H9 (cell line): ENCODE measurements around the gene AKT1S1. TPM values are rescaled to one million over a fixed set of nuclear protein-coding genes. Genes with fewer than 3 reads are reported as not detected.

Experiments used
- DNase-seq: peaks from one replicate; pipeline ENCODE4 v3.0.0-alpha.2; 2017
- H2AFZ ChIP-seq: one replicate; pipeline ENCODE4 v1.6.1; 2013; ENCODE audit warnings: mild to moderate bottlenecking, low read length, control low read depth, moderate library complexity
- H2AK5ac ChIP-seq: 2 replicates; pipeline ENCODE4 v1.6.1; 2013; ENCODE audit warnings: low read length, control low read depth, mixed read lengths; ENCODE audit not compliant: insufficient read length
- H2BK120ac ChIP-seq: one replicate; pipeline ENCODE4 v1.6.1; 2013; ENCODE audit warnings: low read depth, mild to moderate bottlenecking, low read length, control low read depth, inconsistent platforms; ENCODE audit not compliant: poor library complexity, severe bottlenecking
- H2BK12ac ChIP-seq: 2 replicates; pipeline ENCODE4 v1.6.1; 2013; ENCODE audit warnings: low read length, control low read depth, mixed read lengths, low read depth; ENCODE audit not compliant: insufficient read length
- H2BK15ac ChIP-seq: 2 replicates; pipeline ENCODE4 v1.6.1; 2013; ENCODE audit warnings: low read depth, low read length, control low read depth
- H2BK20ac ChIP-seq: one replicate; pipeline ENCODE4 v1.6.1; 2013; ENCODE audit warnings: low read depth, mild to moderate bottlenecking, low read length, control low read depth, inconsistent platforms; ENCODE audit not compliant: poor library complexity, severe bottlenecking
- H2BK5ac ChIP-seq: 2 replicates; pipeline ENCODE4 v1.6.1; 2013; ENCODE audit warnings: low read length, control low read depth, mixed read lengths; ENCODE audit not compliant: insufficient read length
- H3K14ac ChIP-seq: 2 replicates; pipeline ENCODE4 v1.6.1; 2013; ENCODE audit warnings: low read length, control low read depth; ENCODE audit not compliant: insufficient read depth
- H3K18ac ChIP-seq: 2 replicates; pipeline ENCODE4 v1.6.1; 2013; ENCODE audit warnings: low read depth, mild to moderate bottlenecking, mixed read lengths, low read length, control low read depth; ENCODE audit not compliant: insufficient read length
- H3K23ac ChIP-seq: 2 replicates; pipeline ENCODE4 v1.6.1; 2013; ENCODE audit warnings: low read length, control low read depth, mixed read lengths, low read depth; ENCODE audit not compliant: insufficient read length
- H3K23me2 ChIP-seq: 2 replicates; pipeline ENCODE4 v1.6.1; 2013; ENCODE audit warnings: low read depth, mild to moderate bottlenecking, mixed read lengths, low read length, control low read depth; ENCODE audit not compliant: insufficient read length, poor library complexity, severe bottlenecking
- H3K27ac ChIP-seq: 2 replicates; pipeline ENCODE4 v1.5.1; 2013; ENCODE audit warnings: low read length, control low read depth, mixed read lengths, low read depth; ENCODE audit not compliant: insufficient read length
- H3K27me3 ChIP-seq: 2 replicates; pipeline ENCODE4 v1.6.1; 2013; ENCODE audit warnings: low read length, control low read depth, inconsistent platforms; ENCODE audit not compliant: insufficient read depth
- H3K4ac ChIP-seq: 2 replicates; pipeline ENCODE4 v1.6.1; 2013; ENCODE audit warnings: low read depth, mild to moderate bottlenecking, control low read depth, inconsistent platforms, low read length, moderate library complexity
- H3K4me1 ChIP-seq: 2 replicates; pipeline ENCODE4 v1.6.1; 2013; ENCODE audit warnings: low read length, control low read depth, inconsistent platforms; ENCODE audit not compliant: insufficient read depth
- H3K4me2 ChIP-seq: 2 replicates; pipeline ENCODE4 v1.6.1; 2013; ENCODE audit warnings: low read length, control low read depth, mixed read lengths; ENCODE audit not compliant: insufficient read length, insufficient read depth
- H3K56ac ChIP-seq: 2 replicates; pipeline ENCODE4 v1.6.1; 2013; ENCODE audit warnings: low read depth, mild to moderate bottlenecking, mixed read lengths, low read length, control low read depth; ENCODE audit not compliant: insufficient read length
- H3K79me1 ChIP-seq: 2 replicates; pipeline ENCODE4 v1.6.1; 2013; ENCODE audit warnings: low read depth, mild to moderate bottlenecking, moderate library complexity, low read length, control low read depth, inconsistent platforms; ENCODE audit not compliant: insufficient read depth, poor library complexity, severe bottlenecking
- H3K79me2 ChIP-seq: 2 replicates; pipeline ENCODE4 v1.6.1; 2013; ENCODE audit warnings: low read length, control low read depth, inconsistent platforms; ENCODE audit not compliant: insufficient read depth
- H3K9ac ChIP-seq: 2 replicates; pipeline ENCODE4 v1.6.1; 2013; ENCODE audit warnings: low read length, control low read depth, mixed read lengths; ENCODE audit not compliant: insufficient read length; ENCODE audit errors: extremely low read depth
- H3K9me3 ChIP-seq: one replicate; pipeline ENCODE4 v1.6.1; 2013; ENCODE audit warnings: low read depth, low read length, inconsistent platforms; ENCODE audit not compliant: control insufficient read depth
- H3T11ph ChIP-seq: one replicate; pipeline ENCODE4 v1.6.1; 2013; ENCODE audit warnings: mild to moderate bottlenecking, low read length, control low read depth, inconsistent platforms
- H4K20me1 ChIP-seq: one replicate; pipeline ENCODE4 v1.6.1; 2013; ENCODE audit not compliant: control insufficient read depth, insufficient read length, insufficient read depth
- H4K5ac ChIP-seq: 2 replicates; pipeline ENCODE4 v1.6.1; 2013; ENCODE audit warnings: low read depth, mild to moderate bottlenecking, mixed read lengths, low read length, control low read depth; ENCODE audit not compliant: insufficient read length
- H4K8ac ChIP-seq: replicated peaks from 2 replicates; pipeline ENCODE4 v1.6.1; 2013; ENCODE audit warnings: low read length, control low read depth, mixed read lengths, low read depth; ENCODE audit not compliant: insufficient read length
- H4K91ac ChIP-seq: 2 replicates; pipeline ENCODE4 v1.6.1; 2013; ENCODE audit warnings: low read depth, mild to moderate bottlenecking, moderate library complexity, mixed read lengths, low read length, control low read depth; ENCODE audit not compliant: insufficient read length
- H3K27ac Mint-ChIP-seq, 3 experiments: 2 replicates in 2 of 3; 3 replicates in 1 of 3; pipeline ENCODE4 v1.8.0; 2020 to 2021; ENCODE audit warnings: mixed read lengths in 3 of 3, mild to moderate bottlenecking in 1 of 3, moderate library complexity in 1 of 3
- H3K27me3 Mint-ChIP-seq: 2 replicates; pipeline ENCODE4 v1.8.0; 2021; ENCODE audit warnings: low read depth, mild to moderate bottlenecking, moderate library complexity, mixed read lengths
- H3K36me3 Mint-ChIP-seq, 3 experiments: 2 replicates in 2 of 3; 3 replicates in 1 of 3; pipeline ENCODE4 v1.8.0; 2020 to 2021; ENCODE audit warnings: low read depth in 3 of 3, mixed read lengths in 3 of 3; ENCODE audit not compliant: insufficient read depth in 1 of 3
- H3K4me1 Mint-ChIP-seq, 2 experiments: 2 replicates each; pipeline ENCODE4 v1.8.0; 2020; ENCODE audit warnings: mixed read lengths in 2 of 2
- H3K4me3 Mint-ChIP-seq, 2 experiments: 2 replicates in 1 of 2; 3 replicates in 1 of 2; pipeline ENCODE4 v1.8.0; 2020 to 2021; ENCODE audit warnings: mild to moderate bottlenecking in 2 of 2, mixed read lengths in 2 of 2, moderate library complexity in 1 of 2
- H3K9me3 Mint-ChIP-seq, 2 experiments: 2 replicates in 1 of 2; 3 replicates in 1 of 2; pipeline ENCODE4 v1.8.0; 2020; ENCODE audit warnings: mild to moderate bottlenecking in 2 of 2, mixed read lengths in 2 of 2, moderate library complexity in 1 of 2
- CTCF ChIP-seq: fragments of 200-600 bp; sonication (generic); conservative IDR thresholded peaks from 3 replicates; pipeline ENCODE4 v1.8.0; 2021; ENCODE audit warnings: antibody characterized with exemption, mild to moderate bottlenecking
- WGBS: extraction: QIAGEN DNeasy Blood & Tissue Kit; methylation state at CpG from one replicate; pipeline ENCODE4 v1.1.7; 2013; ENCODE audit warnings: missing lambda C conversion rate, low lambda C conversion rate, mixed read lengths; ENCODE audit not compliant: insufficient read length; ENCODE audit errors: extremely low coverage; 5-methylcytosine and 5-hydroxymethylcytosine counted together
- total RNA-seq: library from RNA; stranded (reverse); gene quantifications from 2 replicates; pipeline ENCODE4 v1.2.1, GENCODE V29; 2021

The AKT1S1 gene
- total RNA-seq, 1 experiment from 2014 or later, result 43.5 TPM

- Mint-ChIP-seq H3K27ac (0 out of 7 replicates have a peak within 1 kb of the TSS, but pooled peaks of 1 of the 3 experiments have one; percentile 13), H3K4me3 (peak within 1 kb of the TSS in 1 of 2 experiments; percentile 52; a peak in 2 of 5 replicates), H3K9me3 (no peaks in the 10 kb centered on the region), H3K27me3 (peaks cover 44% of the 10 kb centered on the region), H3K4me1 (peaks cover 8 to 19% of the 10 kb centered on the region in 2 experiments), H3K36me3 (no peaks in the 10 kb centered on the region)
- Histone ChIP-seq H2BK5ac (no peak within 1 kb of the TSS), H4K20me1 (peaks cover 5% of the 10 kb centered on the region), H3K14ac (no peak within 1 kb of the TSS; the same call in 1 of the 2 replicates), H3K4ac (no peak within 1 kb of the TSS), H2BK12ac (no peak within 1 kb of the TSS), H3K79me2 (no peaks in the 10 kb centered on the region), H3K23me2 (no peaks in the 10 kb centered on the region), H2BK15ac (no peak within 1 kb of the TSS), H4K8ac (no peak within 1 kb of the TSS), H3K23ac (no peak within 1 kb of the TSS), H2AFZ (no peak within 1 kb of the TSS), H3K56ac (no peak within 1 kb of the TSS), H3K79me1 (no peaks in the 10 kb centered on the region), H2BK120ac (no peak within 1 kb of the TSS), H3K9me3 (no peaks in the 10 kb centered on the region), H3K4me2 (no peak within 1 kb of the TSS), H3K18ac (no peak within 1 kb of the TSS), H3K9ac (no peak within 1 kb of the TSS), H4K5ac (no peak within 1 kb of the TSS), H3K27ac (no peak within 1 kb of the TSS), H3T11ph (no peak within 1 kb of the TSS), H2BK20ac (no peak within 1 kb of the TSS), H4K91ac (no peak within 1 kb of the TSS), H3K4me1 (no peaks in the 10 kb centered on the region), H3K27me3 (no peaks in the 10 kb centered on the region), H2AK5ac (no peak within 1 kb of the TSS)
- no peak for TF ChIP-seq CTCF
- WGBS, result no CpG with 5 or more reads among the region's 20 CpGs
- DNase-seq, result no peak
Measured at GRCh38 chr19:49896863-49897621, 19.9 kb upstream of the AKT1S1 start, which contains the start of gene IL4I1. Gene IL4I1 (minus strand): TSS chr19:49896887. CDS start chr19:49896160, 727 bp downstream.
